Hepatocyte (in vitro differentiated cells): ENCODE measurements around the gene TNS3. TPM values are rescaled to one million over a fixed set of nuclear protein-coding genes. Genes with fewer than 3 reads are reported as not detected.

Experiments used
- DNase-seq: peaks from one replicate; pipeline ENCODE4 v3.0.0-alpha.2; 2016; ENCODE audit warnings: low spot score
- H2AFZ ChIP-seq: fragments of 200-600 bp; sonication (generic); 2 replicates; pipeline ENCODE4 v1.6.0; 2016; ENCODE audit warnings: antibody characterized with exemption, mild to moderate bottlenecking
- H3K27ac ChIP-seq: fragments of 200-600 bp; sonication (generic); 2 replicates; pipeline ENCODE4 v1.5.1; 2016; ENCODE audit warnings: mild to moderate bottlenecking
- H3K27me3 ChIP-seq: fragments of 200-600 bp; sonication (generic); 2 replicates; pipeline ENCODE4 v1.6.1; 2016
- H3K36me3 ChIP-seq: fragments of 200-600 bp; sonication (generic); replicated peaks from 2 replicates; pipeline ENCODE4 v1.5.1; 2016; ENCODE audit warnings: low read depth; ENCODE audit not compliant: insufficient read depth
- H3K4me1 ChIP-seq: fragments of 200-600 bp; sonication (generic); 2 replicates; pipeline ENCODE4 v1.5.1; 2016; ENCODE audit warnings: mild to moderate bottlenecking, moderate library complexity; ENCODE audit not compliant: insufficient read depth
- H3K4me2 ChIP-seq: fragments of 200-600 bp; sonication (generic); 2 replicates; pipeline ENCODE4 v1.6.0; 2016
- H3K4me3 ChIP-seq: fragments of 200-600 bp; sonication (generic); 2 replicates; pipeline ENCODE4 v1.5.1; 2016; ENCODE audit warnings: mild to moderate bottlenecking
- H3K79me2 ChIP-seq: fragments of 200-600 bp; sonication (generic); 2 replicates; pipeline ENCODE4 v1.6.0; 2017; ENCODE audit warnings: mild to moderate bottlenecking
- H3K9me2 ChIP-seq: fragments of 200-600 bp; sonication (generic); replicated peaks from 2 replicates; pipeline ENCODE4 v1.6.0; 2017; ENCODE audit warnings: mild to moderate bottlenecking; ENCODE audit not compliant: insufficient read depth
- H3K9me3 ChIP-seq: fragments of 200-600 bp; sonication (generic); 2 replicates; pipeline ENCODE4 v1.5.1; 2016; ENCODE audit warnings: low read depth, mild to moderate bottlenecking
- H4K20me1 ChIP-seq: fragments of 200-600 bp; sonication (generic); 2 replicates; pipeline ENCODE4 v1.6.0; 2016; ENCODE audit warnings: mild to moderate bottlenecking; ENCODE audit not compliant: insufficient read depth, poor library complexity, severe bottlenecking
- EZH2 ChIP-seq: fragments of 200-600 bp; sonication (generic); IDR thresholded peaks from 2 replicates; pipeline ENCODE4 v1.6.1; 2016; ENCODE audit warnings: antibody characterized with exemption, mild to moderate bottlenecking, borderline replicate concordance
- EZH2phosphoT487 ChIP-seq: fragments of 200-600 bp; sonication (generic); IDR thresholded peaks from one replicate; pipeline ENCODE4 v1.6.1; 2018; ENCODE audit warnings: antibody characterized with exemption, mild to moderate bottlenecking, low read depth, moderate library complexity; ENCODE audit not compliant: unreplicated experiment, severe bottlenecking
- WGBS: methylation state at CpG from one replicate; pipeline ENCODE4 v1.1.6; 2016; ENCODE audit warnings: low lambda C conversion rate; ENCODE audit errors: missing lambda C conversion rate; 5-methylcytosine and 5-hydroxymethylcytosine counted together
- polyA plus RNA-seq: library from polyadenylated mRNA; unstranded; fragments of >200 nt; fragmentation: Nextera tagmentation; extraction: Ambion mirVana; gene quantifications from 2 replicates; pipeline ENCODE4 v1.2.1, GENCODE V29; 2016
- total RNA-seq: library from RNA; depleted of rRNA; stranded (reverse); fragments of >200 nt; gene quantifications from 2 replicates; pipeline ENCODE4 v1.2.3, GENCODE V29; 2014
- TF ChIP-seq, protein P1 (sequence below): fragments of 200-600 bp; sonication (generic); IDR thresholded peaks from 2 replicates; pipeline ENCODE4 v1.5.1; 2016; ENCODE audit warnings: antibody characterized with exemption, mild to moderate bottlenecking; ENCODE audit not compliant: poor library complexity

TNS3 gene
- total and polyA plus RNA-seq, 2 experiments from 2014 or later = 30.0 to 73.3 TPM

GRCh38 chr7:47422611-47423010, 159.3 kb downstream of the TNS3 start:
- H3K27ac ChIP-seq = no peak overlapping the region
- no peak for DNase-seq
- no peaks in the 10 kb centered on the region for H3K9me3 ChIP-seq
- H2AFZ ChIP-seq = no peak overlapping the region
- no peaks in the 10 kb centered on the region for H3K9me2 ChIP-seq
- H3K79me2 ChIP-seq = peaks cover 6% of the 10 kb centered on the region
- H3K4me1 ChIP-seq = no peaks in the 10 kb centered on the region
- H3K4me3 ChIP-seq = no peak overlapping the region
- 79% methylated on average over 3 of the region's 3 CpGs for WGBS
- no peaks in the 10 kb centered on the region for H3K36me3 ChIP-seq
- no peaks in the 10 kb centered on the region for H3K27me3 ChIP-seq
- H3K4me2 ChIP-seq = no peak overlapping the region
- no peaks in the 10 kb centered on the region for H4K20me1 ChIP-seq
- TF ChIP-seq, protein P1, sequence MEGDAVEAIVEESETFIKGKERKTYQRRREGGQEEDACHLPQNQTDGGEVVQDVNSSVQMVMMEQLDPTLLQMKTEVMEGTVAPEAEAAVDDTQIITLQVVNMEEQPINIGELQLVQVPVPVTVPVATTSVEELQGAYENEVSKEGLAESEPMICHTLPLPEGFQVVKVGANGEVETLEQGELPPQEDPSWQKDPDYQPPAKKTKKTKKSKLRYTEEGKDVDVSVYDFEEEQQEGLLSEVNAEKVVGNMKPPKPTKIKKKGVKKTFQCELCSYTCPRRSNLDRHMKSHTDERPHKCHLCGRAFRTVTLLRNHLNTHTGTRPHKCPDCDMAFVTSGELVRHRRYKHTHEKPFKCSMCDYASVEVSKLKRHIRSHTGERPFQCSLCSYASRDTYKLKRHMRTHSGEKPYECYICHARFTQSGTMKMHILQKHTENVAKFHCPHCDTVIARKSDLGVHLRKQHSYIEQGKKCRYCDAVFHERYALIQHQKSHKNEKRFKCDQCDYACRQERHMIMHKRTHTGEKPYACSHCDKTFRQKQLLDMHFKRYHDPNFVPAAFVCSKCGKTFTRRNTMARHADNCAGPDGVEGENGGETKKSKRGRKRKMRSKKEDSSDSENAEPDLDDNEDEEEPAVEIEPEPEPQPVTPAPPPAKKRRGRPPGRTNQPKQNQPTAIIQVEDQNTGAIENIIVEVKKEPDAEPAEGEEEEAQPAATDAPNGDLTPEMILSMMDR = no peak
- TF ChIP-seq EZH2phosphoT487 = no peak
- TF ChIP-seq EZH2 = no peak

- peaks cover 6% of the 10 kb centered on the region for H3K79me2 ChIP-seq
- no peaks in the 10 kb centered on the region for H3K27me3 ChIP-seq
- no peak overlapping the region for H2AFZ ChIP-seq
- no peaks in the 10 kb centered on the region for H3K9me3 ChIP-seq
- no peak overlapping the region for H3K4me2 ChIP-seq
- no peaks in the 10 kb centered on the region for H3K4me1 ChIP-seq
- no peak for DNase-seq
- H3K27ac ChIP-seq = no peak overlapping the region
- H3K9me2 ChIP-seq = no peaks in the 10 kb centered on the region
- no peak for TF ChIP-seq EZH2phosphoT487
- TF ChIP-seq, protein P1 = no peak
- TF ChIP-seq EZH2 = no peak
- no peaks in the 10 kb centered on the region for H3K36me3 ChIP-seq
- no peaks in the 10 kb centered on the region for H4K20me1 ChIP-seq
- H3K4me3 ChIP-seq = no peak overlapping the region
- 98% methylated on average over 4 of the region's 4 CpGs for WGBS
These were observed 160.5 kb downstream of the TNS3 start for GRCh38 chr7:47421456-47421855.

DNA sequence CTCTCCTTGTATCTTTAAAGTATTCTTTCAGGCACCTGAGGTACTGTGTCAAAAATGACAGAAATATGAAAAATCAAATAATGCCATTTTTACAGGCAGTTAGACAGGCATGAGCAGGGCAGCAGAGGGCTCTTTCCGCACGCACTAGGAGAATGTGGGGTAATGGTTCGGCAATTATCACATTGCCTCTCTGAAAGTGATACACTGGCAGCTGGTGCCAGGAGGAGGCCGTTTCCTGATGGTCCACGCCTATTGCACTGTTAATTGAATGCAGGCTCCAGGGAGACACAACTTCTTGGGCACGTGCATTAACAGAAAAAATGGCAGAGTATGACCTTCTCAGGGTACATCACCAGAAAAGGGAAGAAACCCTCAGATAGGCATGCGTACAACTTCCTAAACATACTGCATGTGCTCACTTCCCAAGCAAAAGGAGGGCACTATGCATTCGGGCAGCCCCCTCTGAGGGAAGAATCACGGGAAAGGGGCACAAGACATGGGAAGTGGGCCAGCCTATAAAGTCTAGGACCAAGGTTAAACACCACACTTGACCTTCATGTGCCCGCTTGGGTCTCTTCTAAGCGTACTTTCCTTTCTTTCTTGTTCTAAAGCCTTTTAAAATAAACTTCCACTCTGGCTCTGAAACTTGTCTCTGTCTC, 161.7 kb downstream of the TNS3 start:
- Histone ChIP-seq H3K4me3 (no peak overlapping the region), H3K27ac (no peak overlapping the region), H3K9me2 (no peaks in the 10 kb centered on the region), H3K36me3 (no peaks in the 10 kb centered on the region), H3K9me3 (no peaks in the 10 kb centered on the region), H3K27me3 (no peaks in the 10 kb centered on the region), H4K20me1 (no peaks in the 10 kb centered on the region), H2AFZ (no peak overlapping the region), H3K4me2 (no peak overlapping the region), H3K79me2 (peaks cover 6% of the 10 kb centered on the region), H3K4me1 (no peaks in the 10 kb centered on the region)
- WGBS = 88% methylated on average over 11 of the region's 11 CpGs
- DNase-seq = no peak
- TF ChIP-seq EZH2 = no peak
- TF ChIP-seq, protein P1 = no peak
- TF ChIP-seq EZH2phosphoT487 = no peak
